ENCODE results near the gene SGMS1. TPM values are rescaled to one million over a fixed set of nuclear protein-coding genes. Genes with fewer than 3 reads are reported as not detected.

The SGMS1 gene
- total RNA-seq, 1 experiment from 2014 or later: 34.5 TPM

DNA sequence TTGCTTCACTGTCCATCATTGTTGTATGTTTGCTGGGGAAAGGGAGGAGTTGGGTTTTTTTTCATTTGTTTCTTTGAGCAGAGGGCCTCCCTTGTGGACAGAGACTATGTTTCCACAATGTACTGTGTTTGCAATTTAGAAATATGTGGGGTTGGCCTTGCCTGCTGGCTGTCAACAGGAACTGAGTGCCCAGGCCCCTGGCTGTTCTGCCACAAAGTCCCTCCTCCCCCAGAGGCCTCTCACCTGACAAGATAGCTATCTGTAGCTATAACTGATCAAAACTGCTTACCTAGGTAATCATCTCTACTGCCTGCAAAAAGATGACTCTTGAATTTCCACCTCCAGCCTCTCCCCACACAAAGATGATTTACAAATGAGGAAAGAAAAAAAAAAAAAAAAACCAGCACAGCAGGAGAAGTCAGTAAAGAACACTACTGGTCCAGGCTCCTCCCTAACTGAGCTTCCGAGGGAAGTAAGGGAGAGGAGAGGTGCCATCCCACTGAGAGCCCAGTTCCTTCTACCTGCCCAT, 121.8 kb downstream of the SGMS1 start:
- CTCF ChIA-PET: interaction anchor here (0.7 kb wide), 1 partner anchor 43 kb away, joined by 4 read pairs; no protein-coding TSS in a partner anchor
- H3K9me3 Mint-ChIP-seq (ENCODE audit: low read depth, unreplicated experiment): no peaks in the 10 kb centered on the region
- intact Hi-C loops (cut with micrococcal nuclease; ENCODE audit: unreplicated experiment): no loop called here
- H3K27me3 Mint-ChIP-seq (ENCODE audit: unreplicated experiment): no peaks in the 10 kb centered on the region
- no TSS peak for BruUV-seq (replicated peaks)
- no peak overlapping the region for H3K27ac Mint-ChIP-seq (ENCODE audit: unreplicated experiment)
- TF ChIP-seq, protein P1, sequence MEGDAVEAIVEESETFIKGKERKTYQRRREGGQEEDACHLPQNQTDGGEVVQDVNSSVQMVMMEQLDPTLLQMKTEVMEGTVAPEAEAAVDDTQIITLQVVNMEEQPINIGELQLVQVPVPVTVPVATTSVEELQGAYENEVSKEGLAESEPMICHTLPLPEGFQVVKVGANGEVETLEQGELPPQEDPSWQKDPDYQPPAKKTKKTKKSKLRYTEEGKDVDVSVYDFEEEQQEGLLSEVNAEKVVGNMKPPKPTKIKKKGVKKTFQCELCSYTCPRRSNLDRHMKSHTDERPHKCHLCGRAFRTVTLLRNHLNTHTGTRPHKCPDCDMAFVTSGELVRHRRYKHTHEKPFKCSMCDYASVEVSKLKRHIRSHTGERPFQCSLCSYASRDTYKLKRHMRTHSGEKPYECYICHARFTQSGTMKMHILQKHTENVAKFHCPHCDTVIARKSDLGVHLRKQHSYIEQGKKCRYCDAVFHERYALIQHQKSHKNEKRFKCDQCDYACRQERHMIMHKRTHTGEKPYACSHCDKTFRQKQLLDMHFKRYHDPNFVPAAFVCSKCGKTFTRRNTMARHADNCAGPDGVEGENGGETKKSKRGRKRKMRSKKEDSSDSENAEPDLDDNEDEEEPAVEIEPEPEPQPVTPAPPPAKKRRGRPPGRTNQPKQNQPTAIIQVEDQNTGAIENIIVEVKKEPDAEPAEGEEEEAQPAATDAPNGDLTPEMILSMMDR (IDR thresholded peaks at IDR 0.05; ENCODE audit: unreplicated experiment): no peak
- H3K4me1 Mint-ChIP-seq (ENCODE audit: low read depth, unreplicated experiment): peaks cover 27% of the 10 kb centered on the region
- DNase-seq: no peak
- H3K36me3 Mint-ChIP-seq (ENCODE audit: insufficient read depth, unreplicated experiment): no peaks in the 10 kb centered on the region
- H3K4me3 Mint-ChIP-seq (ENCODE audit: low read depth, unreplicated experiment): no peak overlapping the region

DNA sequence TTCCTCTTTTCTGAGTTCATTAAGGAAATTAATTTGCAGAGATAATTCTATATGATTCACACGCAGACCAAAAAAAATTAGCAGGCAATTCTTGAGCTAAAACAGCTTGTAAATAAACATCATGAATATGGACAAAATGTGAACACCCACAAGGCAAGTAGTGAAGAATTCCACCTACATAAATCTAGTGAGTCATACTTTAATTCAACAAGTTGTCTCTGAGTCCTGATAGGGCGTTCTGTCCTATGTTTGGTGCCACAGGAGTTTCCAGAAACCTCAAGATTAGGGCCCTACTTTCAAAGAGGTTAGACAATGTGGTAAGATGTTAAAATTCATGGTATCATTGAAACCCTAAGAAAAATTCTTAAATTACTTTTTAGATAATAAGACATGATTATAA, 122.3 kb downstream of the SGMS1 start:
- intact Hi-C loops (cut with micrococcal nuclease; ENCODE audit: unreplicated experiment): no loop called here

DNA sequence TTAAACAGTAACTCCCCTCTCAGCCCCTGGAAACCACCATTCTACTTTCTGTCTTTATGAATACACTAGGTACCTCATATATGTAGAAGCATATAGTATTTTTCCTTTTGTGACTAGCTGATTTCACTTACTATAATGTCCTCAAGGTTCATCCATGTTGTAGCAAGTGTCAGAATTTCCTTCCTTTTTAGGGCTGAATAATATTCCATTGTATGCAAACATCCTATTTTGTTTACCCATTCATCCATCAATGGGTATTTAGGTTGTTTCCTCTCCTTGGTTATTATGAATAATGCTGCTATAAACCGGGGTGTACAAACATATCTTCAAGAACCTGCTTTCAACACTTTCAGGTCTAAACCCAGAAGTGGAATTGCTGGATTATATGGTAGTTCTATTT, 125.3 kb downstream of the SGMS1 start:
- TF ChIP-seq, protein P1 (IDR thresholded peaks at IDR 0.05; ENCODE audit: unreplicated experiment): no peak
- CTCF ChIA-PET: no interaction called here
- Mint-ChIP-seq H3K36me3 (ENCODE audit: insufficient read depth, unreplicated experiment) (no peaks in the 10 kb centered on the region), H3K4me1 (ENCODE audit: low read depth, unreplicated experiment) (peaks cover 33% of the 10 kb centered on the region), H3K4me3 (ENCODE audit: low read depth, unreplicated experiment) (no peak overlapping the region), H3K9me3 (ENCODE audit: low read depth, unreplicated experiment) (no peaks in the 10 kb centered on the region), H3K27ac (ENCODE audit: unreplicated experiment) (no peak overlapping the region), H3K27me3 (ENCODE audit: unreplicated experiment) (no peaks in the 10 kb centered on the region)
- DNase-seq: no peak
- intact Hi-C loops (cut with micrococcal nuclease; ENCODE audit: unreplicated experiment): no loop called here
- BruUV-seq (replicated peaks): no TSS peak

More for the DNA sequence above, 122.3 kb downstream of the SGMS1 start:
- H3K27me3 Mint-ChIP-seq (ENCODE audit: unreplicated experiment): no peaks in the 10 kb centered on the region
- H3K4me1 Mint-ChIP-seq (ENCODE audit: low read depth, unreplicated experiment): peaks cover 32% of the 10 kb centered on the region
- DNase-seq: no peak
- no peak overlapping the region for H3K27ac Mint-ChIP-seq (ENCODE audit: unreplicated experiment)
- BruUV-seq (replicated peaks): no TSS peak
- TF ChIP-seq, protein P1 (IDR thresholded peaks at IDR 0.05; ENCODE audit: unreplicated experiment): no peak
- H3K4me3 Mint-ChIP-seq (ENCODE audit: low read depth, unreplicated experiment): no peak overlapping the region
- CTCF ChIA-PET: no interaction called here
- H3K36me3 Mint-ChIP-seq (ENCODE audit: insufficient read depth, unreplicated experiment): no peaks in the 10 kb centered on the region
- no peaks in the 10 kb centered on the region for H3K9me3 Mint-ChIP-seq (ENCODE audit: low read depth, unreplicated experiment)

DNA sequence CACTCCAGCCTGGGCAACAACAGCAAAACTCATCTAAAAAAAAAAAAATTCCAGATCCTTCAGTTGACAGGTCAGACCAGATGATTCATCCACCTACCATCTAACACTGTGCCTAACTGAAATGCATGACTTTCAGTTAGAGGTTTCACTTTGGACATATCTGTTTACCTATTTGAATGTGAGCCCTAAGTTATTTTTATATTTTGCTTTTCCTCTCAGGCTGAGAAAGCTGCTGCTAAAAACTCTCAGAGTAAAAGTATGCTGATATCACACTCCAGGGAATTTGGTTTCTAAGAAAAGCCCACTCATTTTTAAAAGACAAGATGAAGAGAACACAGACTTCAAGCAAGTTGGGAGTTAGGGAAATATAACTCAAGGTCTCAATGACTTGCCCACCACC, 126.0 kb downstream of the SGMS1 start:
- H3K4me1 Mint-ChIP-seq (ENCODE audit: low read depth, unreplicated experiment): peaks cover 33% of the 10 kb centered on the region
- H3K27ac Mint-ChIP-seq (ENCODE audit: unreplicated experiment): no peak overlapping the region

More for the DNA sequence above, 126.0 kb downstream of the SGMS1 start:
- H3K9me3 Mint-ChIP-seq (ENCODE audit: low read depth, unreplicated experiment): no peaks in the 10 kb centered on the region
- no TSS peak for BruUV-seq (replicated peaks)
- DNase-seq: no peak
- TF ChIP-seq, protein P1 (IDR thresholded peaks at IDR 0.05; ENCODE audit: unreplicated experiment): no peak
- CTCF ChIA-PET: interaction anchor here (0.5 kb wide), 1 partner anchor 357 kb away, joined by 3 read pairs; no protein-coding TSS in a partner anchor
- H3K36me3 Mint-ChIP-seq (ENCODE audit: insufficient read depth, unreplicated experiment): no peaks in the 10 kb centered on the region
- H3K27me3 Mint-ChIP-seq (ENCODE audit: unreplicated experiment): no peaks in the 10 kb centered on the region
- H3K4me3 Mint-ChIP-seq (ENCODE audit: low read depth, unreplicated experiment): no peak overlapping the region
- intact Hi-C loops (cut with micrococcal nuclease; ENCODE audit: unreplicated experiment): loop anchor here (2.0 kb wide), 1 partner anchor 27 kb away; no protein-coding TSS in a partner anchor
